GM18498 (cell line): ENCODE data around the gene STYXL2.

ENCODE experiments used
- ATAC-seq: cut with Tn5 transposase; IDR thresholded peaks from one replicate; pipeline ENCODE4 v1.9.1; 2021; ENCODE audit warnings: mild to moderate bottlenecking, moderate library complexity; ENCODE audit not compliant: unreplicated experiment

Gene STYXL2

GRCh38 chr1:167077128-167077867, 16.6 kb upstream of the STYXL2 start:
- no peak for ATAC-seq

GRCh38 chr1:167077868-167078210, 16.0 kb upstream of the STYXL2 start:
- no peak for ATAC-seq

GRCh38 chr1:167081594-167082156, 12.2 kb upstream of the STYXL2 start:
- no peak for ATAC-seq

- ATAC-seq = no peak
These were observed 11.3 kb upstream of the STYXL2 start for GRCh38 chr1:167082511-167083027.

- no peak for ATAC-seq
These were observed 10.7 kb upstream of the STYXL2 start for GRCh38 chr1:167083066-167083665.

GRCh38 chr1:167083871-167084270, 10.0 kb upstream of the STYXL2 start:
- ATAC-seq = no peak

- ATAC-seq = no peak
These were observed 9.1 kb upstream of the STYXL2 start for GRCh38 chr1:167084757-167085156.

GRCh38 chr1:167086033-167086432, 7.8 kb upstream of the STYXL2 start:
- no peak for ATAC-seq

GRCh38 chr1:167086768-167087167, 7.1 kb upstream of the STYXL2 start:
- ATAC-seq = no peak

- no peak for ATAC-seq
These were observed 5.0 kb upstream of the STYXL2 start for GRCh38 chr1:167088746-167089417.

- no peak for ATAC-seq
These were observed 3.9 kb upstream of the STYXL2 start for GRCh38 chr1:167089939-167090313.

GRCh38 chr1:167090314-167090942, 3.4 kb upstream of the STYXL2 start, which contains the start of gene GPA33:
TSS of gene GPA33 (minus strand) at chr1:167090377. CDS start at chr1:167090287, 90 bp downstream.
- peak; percentile 70 for ATAC-seq

- ATAC-seq = no peak
These were observed 1.2 kb upstream of the STYXL2 start for GRCh38 chr1:167092653-167093052.

- no peak for ATAC-seq
These were observed 815 bp downstream of the STYXL2 start for GRCh38 chr1:167094690-167095089.

GRCh38 chr1:167095368-167095767, 1.5 kb downstream of the STYXL2 start:
- no peak for ATAC-seq

GRCh38 chr1:167099851-167100250, 6.0 kb downstream of the STYXL2 start:
- no peak for ATAC-seq

GRCh38 chr1:167100730-167101129, 6.9 kb downstream of the STYXL2 start:
- ATAC-seq = no peak

- no peak for ATAC-seq
These were observed 7.9 kb downstream of the STYXL2 start for GRCh38 chr1:167101754-167102153.

GRCh38 chr1:167102906-167103573, 9.2 kb downstream of the STYXL2 start:
- ATAC-seq = no peak

GRCh38 chr1:167104256-167104633, 10.4 kb downstream of the STYXL2 start:
- no peak for ATAC-seq
